ENCODE data around the gene TIMM44. TPM values are rescaled to one million over a fixed set of nuclear protein-coding genes. Genes with fewer than 3 reads are reported as not detected.

Gene TIMM44
- total RNA-seq, 1 experiment from 2014 or later = 114 TPM

- peaks cover 11 to 13% of the 10 kb centered on the region in 2 experiments; a peak in 3 of 4 replicates for H3K4me1 Mint-ChIP-seq
- no peak overlapping the region for H3K9ac ChIP-seq (ENCODE audit: extremely low read depth, insufficient read length, low read length)
- no peaks in the 10 kb centered on the region for H3K9me3 ChIP-seq (ENCODE audit: control insufficient read depth, low read depth, low read length)
- no peak overlapping the region for H3K56ac ChIP-seq (ENCODE audit: insufficient read length, low read depth, low read length)
- H4K20me1 ChIP-seq (ENCODE audit: control insufficient read depth, insufficient read depth, insufficient read length) = no peaks in the 10 kb centered on the region
- H4K5ac ChIP-seq (ENCODE audit: insufficient read length, low read depth, low read length) = no peak overlapping the region
- no peak overlapping the region for H3K18ac ChIP-seq (ENCODE audit: insufficient read length, low read depth, low read length)
- H3K4me3 Mint-ChIP-seq = no peak overlapping the region
- no peak overlapping the region for H4K91ac ChIP-seq (ENCODE audit: insufficient read length, low read depth, low read length)
- no peak overlapping the region for H3K14ac ChIP-seq (ENCODE audit: insufficient read depth, low read length)
- H3K9me3 Mint-ChIP-seq = no peaks in the 10 kb centered on the region; a peak in 2 of 5 replicates
- DNase-seq = no peak
- no peak overlapping the region for H2BK20ac ChIP-seq (ENCODE audit: low read depth, low read length, poor library complexity, severe bottlenecking)
- H3K79me2 ChIP-seq (ENCODE audit: insufficient read depth, low read length) = no peaks in the 10 kb centered on the region
- H3T11ph ChIP-seq (ENCODE audit: low read length) = no peak overlapping the region
- TF ChIP-seq CTCF (conservative IDR thresholded peaks at IDR 0.05) = no peak
- H3K27ac ChIP-seq (ENCODE audit: insufficient read length, low read depth, low read length) = no peak overlapping the region
- H3K4me1 ChIP-seq (ENCODE audit: insufficient read depth, low read length) = no peaks in the 10 kb centered on the region; the same call in 1 of the 2 replicates
- no peaks in the 10 kb centered on the region for H3K79me1 ChIP-seq (ENCODE audit: insufficient read depth, low read depth, low read length, poor library complexity, severe bottlenecking)
- no peak overlapping the region for H4K8ac ChIP-seq (replicated peaks; ENCODE audit: insufficient read length, low read depth, low read length)
- H2BK5ac ChIP-seq (ENCODE audit: insufficient read length, low read length) = no peak overlapping the region
- peaks cover under 1 to 8% (median 4%) of the 10 kb centered on the region in 3 experiments; a peak in 5 of 7 replicates for H3K36me3 Mint-ChIP-seq (ENCODE audit: insufficient read depth in 1 of 3, low read depth in 3 of 3)
- H2BK15ac ChIP-seq (ENCODE audit: low read depth, low read length) = no peak overlapping the region
- no peaks in the 10 kb centered on the region for H3K27me3 ChIP-seq (ENCODE audit: insufficient read depth, low read length)
- no peaks in the 10 kb centered on the region for H3K23me2 ChIP-seq (ENCODE audit: insufficient read length, low read depth, low read length, poor library complexity, severe bottlenecking)
- no peak overlapping the region for H3K4ac ChIP-seq (ENCODE audit: low read depth, low read length)
- no peak overlapping the region for H2BK12ac ChIP-seq (ENCODE audit: insufficient read length, low read depth, low read length)
- H2AK5ac ChIP-seq (ENCODE audit: insufficient read length, low read length) = no peak overlapping the region
- no peak overlapping the region for H2BK120ac ChIP-seq (ENCODE audit: low read depth, low read length, poor library complexity, severe bottlenecking)
- no peak overlapping the region for H3K23ac ChIP-seq (ENCODE audit: insufficient read length, low read depth, low read length)
- H3K4me2 ChIP-seq (ENCODE audit: insufficient read depth, insufficient read length, low read length) = no peak overlapping the region
- peak overlapping the region in 1 of 3 experiments; percentile 91; a peak in 1 of 7 replicates for H3K27ac Mint-ChIP-seq
- no peaks in the 10 kb centered on the region for H3K27me3 Mint-ChIP-seq (ENCODE audit: low read depth)
- H2AFZ ChIP-seq (ENCODE audit: low read length) = no peak overlapping the region
- no CpG with 5 or more reads among the region's 3 CpGs for WGBS (ENCODE audit: extremely low coverage, insufficient read length, low lambda C conversion rate)
Observed at GRCh38 chr19:7953060-7953459, 9.6 kb upstream of the TIMM44 start.
